ENCODE measurements around the gene CFAP157. TPM values are rescaled to one million over a fixed set of nuclear protein-coding genes. Genes with fewer than 3 reads are reported as not detected.

Gene CFAP157
- total RNA-seq, 2 donors from 2014 or later: 0.14 TPM

GRCh38 chr9:127729522-127730256 is 22.9 kb downstream of the CFAP157 start:
- no peak for DNase-seq (ENCODE audit: low spot score)
- intact Hi-C loops (cut with DNase I): loop anchor here (5.0 to 10.0 kb wide), 5 partner anchors 135 to 225 kb away; no protein-coding TSS in a partner anchor

GRCh38 chr9:127730262-127730661 is 23.5 kb downstream of the CFAP157 start:
- intact Hi-C loops (cut with DNase I): loop anchor here (5.0 to 10.0 kb wide), 4 partner anchors 135 to 208 kb away; no protein-coding TSS in a partner anchor
- DNase-seq (ENCODE audit: low spot score): no peak

- intact Hi-C loops (cut with DNase I): loop anchor here (5.0 to 10.0 kb wide), 4 partner anchors 134 to 209 kb away; no protein-coding TSS in a partner anchor
- DNase-seq (ENCODE audit: low spot score): no peak
Observed at GRCh38 chr9:127730799-127731410, 24.1 kb downstream of the CFAP157 start.

- intact Hi-C loops (cut with DNase I): loop anchor here (5.0 to 10.0 kb wide), 4 partner anchors 133 to 210 kb away; no protein-coding TSS in a partner anchor
- DNase-seq (ENCODE audit: low spot score): no peak
Observed at GRCh38 chr9:127731938-127732337, 25.1 kb downstream of the CFAP157 start.

GRCh38 chr9:127732444-127732843 is 25.7 kb downstream of the CFAP157 start:
- intact Hi-C loops (cut with DNase I): loop anchor here (5.0 to 10.0 kb wide), 4 partner anchors 132 to 210 kb away; no protein-coding TSS in a partner anchor
- DNase-seq (ENCODE audit: low spot score): no peak

- intact Hi-C loops (cut with DNase I): loop anchor here (2.0 to 10.0 kb wide), 5 partner anchors 131 to 211 kb away; no protein-coding TSS in a partner anchor
- DNase-seq (ENCODE audit: low spot score): no peak
Observed at GRCh38 chr9:127733614-127734013, 26.8 kb downstream of the CFAP157 start.

GRCh38 chr9:127734247-127734746 is 27.5 kb downstream of the CFAP157 start:
- no peak for DNase-seq (ENCODE audit: low spot score)
- intact Hi-C loops (cut with DNase I): loop anchor here (2.0 to 10.0 kb wide), 5 partner anchors 131 to 212 kb away; no protein-coding TSS in a partner anchor

- DNase-seq (ENCODE audit: low spot score): peak; percentile 100
Observed at GRCh38 chr9:127734747-127735529, 28.1 kb downstream of the CFAP157 start, which contains the start of gene TOR2A. TOR2A (minus strand) TSS chr9:127735294; CDS start chr9:127735270, 24 bp downstream.

GRCh38 chr9:127735530-127736185 is 28.9 kb downstream of the CFAP157 start:
- intact Hi-C loops (cut with DNase I): loop anchor here (2.0 to 10.0 kb wide), 5 partner anchors 47 to 189 kb away; no protein-coding TSS in a partner anchor

More at GRCh38 chr9:127734747-127735529, 28.1 kb downstream of the CFAP157 start, which contains the start of gene TOR2A:
- intact Hi-C loops (cut with DNase I): loop anchor here (2.0 to 10.0 kb wide), 7 partner anchors 47 to 213 kb away; no protein-coding TSS in a partner anchor

GRCh38 chr9:127738666-127739065 is 31.9 kb downstream of the CFAP157 start:
- DNase-seq (ENCODE audit: low spot score): no peak
- intact Hi-C loops (cut with DNase I): loop anchor here (5.0 to 10.0 kb wide), 4 partner anchors 44 to 186 kb away; no protein-coding TSS in a partner anchor

More at GRCh38 chr9:127735530-127736185, 28.9 kb downstream of the CFAP157 start:
- no peak for DNase-seq (ENCODE audit: low spot score)

- no peak for DNase-seq (ENCODE audit: low spot score)
- intact Hi-C loops (cut with DNase I): loop anchor here (5.0 to 10.0 kb wide), 4 partner anchors 43 to 185 kb away; no protein-coding TSS in a partner anchor
Observed at GRCh38 chr9:127739614-127740330, 33.0 kb downstream of the CFAP157 start.

GRCh38 chr9:127741831-127742434 is 35.1 kb downstream of the CFAP157 start:
- DNase-seq (ENCODE audit: low spot score): no peak
- intact Hi-C loops (cut with DNase I): loop anchor here in 1 of 2 donors (2.0 kb wide), 1 partner anchor 181 kb away; no protein-coding TSS in a partner anchor

GRCh38 chr9:127742435-127743088 is 35.8 kb downstream of the CFAP157 start:
- DNase-seq (ENCODE audit: low spot score): no peak
- intact Hi-C loops (cut with DNase I): loop anchor here in 1 of 2 donors (2.0 kb wide), 1 partner anchor 180 kb away; no protein-coding TSS in a partner anchor

GRCh38 chr9:127744398-127745110 is 37.8 kb downstream of the CFAP157 start:
- DNase-seq (ENCODE audit: low spot score): no peak
- intact Hi-C loops (cut with DNase I): no loop called here

- no peak for DNase-seq (ENCODE audit: low spot score)
- intact Hi-C loops (cut with DNase I): no loop called here
Observed at GRCh38 chr9:127746959-127747569, 40.3 kb downstream of the CFAP157 start.
